Subcutaneous abdominal adipose tissue (tissue), 5 donors: ENCODE measurements around the gene ZNF629.

Experiments
- H3K27ac ChIP-seq: one replicate; pipeline ENCODE4 v1.7.0; 2013; ENCODE audit warnings: low read depth, mild to moderate bottlenecking, inconsistent platforms, low read length, moderate library complexity
- H3K27me3 ChIP-seq, 5 donors: one replicate each; pipeline ENCODE4 v1.7.0; 2013; ENCODE audit warnings: low read length in 5 of 5, inconsistent platforms in 1 of 5; ENCODE audit not compliant: control insufficient read depth in 5 of 5, insufficient read depth in 4 of 5
- H3K36me3 ChIP-seq, 5 donors: one replicate each; pipeline ENCODE4 v1.7.0; 2013; ENCODE audit warnings: low read length in 5 of 5; ENCODE audit not compliant: control insufficient read depth in 5 of 5, insufficient read depth in 5 of 5
- H3K4me1 ChIP-seq, 5 donors: one replicate each; pipeline ENCODE4 v1.7.0; 2013; ENCODE audit warnings: low read length in 5 of 5, mild to moderate bottlenecking in 3 of 5, moderate library complexity in 1 of 5; ENCODE audit not compliant: control insufficient read depth in 5 of 5, insufficient read depth in 5 of 5
- H3K4me3 ChIP-seq, 5 donors: one replicate each; pipeline ENCODE4 v1.7.0; 2013; ENCODE audit warnings: low read length in 5 of 5, low read depth in 1 of 5
- H3K9ac ChIP-seq, 5 donors: one replicate each; pipeline ENCODE4 v1.7.0; 2013; ENCODE audit warnings: low read length in 5 of 5, mild to moderate bottlenecking in 4 of 5, moderate library complexity in 3 of 5
- H3K9me3 ChIP-seq, 5 donors: one replicate each; pipeline ENCODE4 v1.7.0; 2013; ENCODE audit warnings: low read length in 5 of 5; ENCODE audit not compliant: control insufficient read depth in 5 of 5
- donor health status: healthy.
- donor health status: healthy.
- donor health status: healthy.
- donor health status: healthy.
- donor health status: healthy.

ZNF629 gene

GRCh38 chr16:30761427-30761927 lies 25.5 kb downstream of the ZNF629 start:
- peaks cover 7 to 48% (median 28%) of the 10 kb centered on the region in 5 donors for H3K4me1 ChIP-seq
- H3K27ac ChIP-seq: no peak overlapping the region
- H3K9me3 ChIP-seq: no peaks in the 10 kb centered on the region
- peak overlapping the region in 4 of 5 donors; percentile 21 to 68 (median 58) for H3K9ac ChIP-seq
- H3K36me3 ChIP-seq: peaks cover 4 to 53% (median 43%) of the 10 kb centered on the region in 5 donors
- H3K4me3 ChIP-seq: peak overlapping the region; percentile 83 to 97 (median 93)
- no peaks in the 10 kb centered on the region for H3K27me3 ChIP-seq

- no peak overlapping the region for H3K27ac ChIP-seq
- no peaks in the 10 kb centered on the region for H3K27me3 ChIP-seq
- peaks cover 4 to 53% (median 43%) of the 10 kb centered on the region in 5 donors for H3K36me3 ChIP-seq
- no peaks in the 10 kb centered on the region for H3K9me3 ChIP-seq
- peak overlapping the region in 3 of 5 donors; percentile 21 to 68 (median 63) for H3K9ac ChIP-seq
- peaks cover 7 to 48% (median 28%) of the 10 kb centered on the region in 5 donors for H3K4me1 ChIP-seq
- peak overlapping the region in 4 of 5 donors; percentile 83 to 97 (median 94) for H3K4me3 ChIP-seq
Observed at GRCh38 chr16:30760577-30761426, 26.2 kb downstream of the ZNF629 start.

GRCh38 chr16:30760001-30760559 lies 26.9 kb downstream of the ZNF629 start:
- H3K27me3 ChIP-seq: no peaks in the 10 kb centered on the region

DNA sequence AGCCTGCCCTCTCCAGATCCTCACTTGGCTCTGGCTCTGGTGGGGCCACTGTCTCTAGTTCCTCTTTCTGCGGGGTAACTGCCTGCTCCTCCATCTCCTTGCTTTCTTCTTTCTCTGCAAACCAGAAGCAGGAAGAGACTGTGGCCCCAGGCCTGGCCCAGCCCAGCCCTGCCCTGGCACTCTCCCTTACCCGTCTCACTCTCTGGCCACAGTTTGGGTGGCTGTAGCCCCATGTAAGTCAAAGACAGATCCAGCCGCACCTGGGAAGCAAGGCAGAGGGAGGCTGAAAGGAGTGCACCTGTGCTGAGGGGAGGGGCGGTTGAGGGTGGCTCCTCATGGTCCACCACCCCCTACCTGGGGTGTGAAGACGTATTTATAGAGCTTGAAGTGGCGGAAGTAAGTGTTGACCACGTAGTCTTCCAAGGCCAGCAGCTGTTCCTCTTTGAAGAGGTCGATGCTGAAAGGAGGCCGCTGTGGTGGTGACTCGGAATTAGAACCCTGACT lies 28.0 kb downstream of the ZNF629 start:
- H3K36me3 ChIP-seq: peaks cover 4 to 46% (median 29%) of the 10 kb centered on the region in 5 donors
- peaks cover 7 to 46% (median 28%) of the 10 kb centered on the region in 5 donors for H3K4me1 ChIP-seq
- H3K27me3 ChIP-seq: no peaks in the 10 kb centered on the region
- H3K4me3 ChIP-seq: no peak overlapping the region
- H3K27ac ChIP-seq: no peak overlapping the region
- H3K9ac ChIP-seq: no peak overlapping the region
- no peaks in the 10 kb centered on the region for H3K9me3 ChIP-seq

More at GRCh38 chr16:30760001-30760559, 26.9 kb downstream of the ZNF629 start:
- H3K9ac ChIP-seq: no peak overlapping the region
- no peak overlapping the region for H3K27ac ChIP-seq
- no peaks in the 10 kb centered on the region for H3K9me3 ChIP-seq
- peaks cover 7 to 48% (median 28%) of the 10 kb centered on the region in 5 donors for H3K4me1 ChIP-seq
- H3K36me3 ChIP-seq: peaks cover 4 to 51% (median 36%) of the 10 kb centered on the region in 5 donors
- no peak overlapping the region for H3K4me3 ChIP-seq

- Histone ChIP-seq H3K27me3 (no peaks in the 10 kb centered on the region), H3K4me3 (no peak overlapping the region), H3K9me3 (no peaks in the 10 kb centered on the region), H3K9ac (no peak overlapping the region), H3K27ac (no peak overlapping the region), H3K36me3 (peaks cover 0 to 53% (median 31%) of the 10 kb centered on the region in 5 donors), H3K4me1 (peaks cover 0 to 29% (median 11%) of the 10 kb centered on the region in 5 donors)
Observed at GRCh38 chr16:30757316-30757715, 29.7 kb downstream of the ZNF629 start.

- Histone ChIP-seq H3K9ac (no peak overlapping the region), H3K27me3 (no peaks in the 10 kb centered on the region), H3K9me3 (no peaks in the 10 kb centered on the region), H3K4me3 (no peak overlapping the region), H3K36me3 (peaks cover 0 to 57% (median 31%) of the 10 kb centered on the region in 5 donors), H3K27ac (no peak overlapping the region), H3K4me1 (peaks cover 0 to 25% (median 10%) of the 10 kb centered on the region in 5 donors)
Observed at GRCh38 chr16:30756781-30757100, 30.3 kb downstream of the ZNF629 start.

DNA sequence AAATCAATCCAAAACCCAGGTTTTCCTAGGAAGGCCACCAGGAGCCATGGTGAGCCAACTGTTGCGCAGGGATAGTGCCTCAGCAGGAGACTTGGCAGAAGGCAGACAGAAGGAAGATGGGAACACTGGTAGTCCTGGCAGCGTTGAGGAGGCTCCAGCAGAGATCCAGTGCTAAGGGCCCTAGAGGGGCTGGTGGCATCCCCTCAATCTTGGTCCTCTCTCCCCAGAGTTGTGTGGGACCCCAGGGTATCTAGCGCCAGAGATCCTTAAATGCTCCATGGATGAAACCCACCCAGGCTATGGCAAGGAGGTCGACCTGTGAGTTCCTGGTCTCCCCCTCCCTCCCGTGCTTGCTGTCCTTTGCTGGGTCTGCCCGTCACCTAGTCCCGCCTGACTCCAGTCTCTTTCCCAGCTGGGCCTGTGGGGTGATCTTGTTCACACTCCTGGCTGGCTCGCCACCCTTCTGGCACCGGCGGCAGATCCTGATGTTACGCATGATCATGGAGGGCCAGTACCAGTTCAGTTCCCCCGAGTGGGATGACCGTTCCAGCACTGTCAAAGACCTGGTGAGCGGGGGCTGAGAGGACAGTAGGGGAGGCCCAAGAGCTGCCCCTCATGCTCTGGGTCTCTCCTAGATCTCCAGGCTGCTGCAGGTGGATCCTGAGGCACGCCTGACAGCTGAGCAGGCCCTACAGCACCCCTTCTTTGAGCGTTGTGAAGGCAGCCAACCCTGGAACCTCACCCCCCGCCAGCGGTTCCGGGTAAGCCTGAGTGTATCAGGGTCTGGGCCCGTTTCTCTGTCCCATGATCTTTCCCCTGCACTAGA lies 30.8 kb downstream of the ZNF629 start:
- Histone ChIP-seq H3K4me3 (no peak overlapping the region), H3K27ac (no peak overlapping the region), H3K36me3 (peaks cover 0 to 63% (median 36%) of the 10 kb centered on the region in 5 donors), H3K9me3 (no peaks in the 10 kb centered on the region), H3K9ac (no peak overlapping the region), H3K4me1 (peaks cover 0 to 19% (median 5%) of the 10 kb centered on the region in 5 donors), H3K27me3 (no peaks in the 10 kb centered on the region)

GRCh38 chr16:30753596-30753995 lies 33.4 kb downstream of the ZNF629 start:
- Histone ChIP-seq H3K9me3 (no peaks in the 10 kb centered on the region), H3K9ac (no peak overlapping the region), H3K27me3 (no peaks in the 10 kb centered on the region), H3K36me3 (peaks cover 0 to 67% (median 41%) of the 10 kb centered on the region in 5 donors), H3K4me1 (peaks cover 0 to 12% (median 0%) of the 10 kb centered on the region in 5 donors), H3K4me3 (no peak overlapping the region), H3K27ac (no peak overlapping the region)

GRCh38 chr16:30750876-30751465 lies 36.0 kb downstream of the ZNF629 start:
- Histone ChIP-seq H3K4me3 (no peak overlapping the region), H3K9ac (no peak overlapping the region), H3K4me1 (peaks cover 3 to 17% (median 8%) of the 10 kb centered on the region in 5 donors), H3K36me3 (peaks cover 0 to 47% (median 27%) of the 10 kb centered on the region in 5 donors), H3K9me3 (no peaks in the 10 kb centered on the region), H3K27me3 (no peaks in the 10 kb centered on the region), H3K27ac (no peak overlapping the region)
